DMS53 treated with DMSO at 0.1 percent for 48 hours (cell line): ENCODE results near the gene UBE2E3.
"Not testable (repeated sequence)": the region's sequence is repeated elsewhere in the genome, so short reads cannot be mapped to it uniquely, and the experiment has no call there.

Source experiments
- DNase-seq: peaks from one replicate; lab custom pipeline; 2025; ENCODE audit not compliant: unreplicated experiment; lab: John Stamatoyannopoulos, UW

Gene UBE2E3

DNA sequence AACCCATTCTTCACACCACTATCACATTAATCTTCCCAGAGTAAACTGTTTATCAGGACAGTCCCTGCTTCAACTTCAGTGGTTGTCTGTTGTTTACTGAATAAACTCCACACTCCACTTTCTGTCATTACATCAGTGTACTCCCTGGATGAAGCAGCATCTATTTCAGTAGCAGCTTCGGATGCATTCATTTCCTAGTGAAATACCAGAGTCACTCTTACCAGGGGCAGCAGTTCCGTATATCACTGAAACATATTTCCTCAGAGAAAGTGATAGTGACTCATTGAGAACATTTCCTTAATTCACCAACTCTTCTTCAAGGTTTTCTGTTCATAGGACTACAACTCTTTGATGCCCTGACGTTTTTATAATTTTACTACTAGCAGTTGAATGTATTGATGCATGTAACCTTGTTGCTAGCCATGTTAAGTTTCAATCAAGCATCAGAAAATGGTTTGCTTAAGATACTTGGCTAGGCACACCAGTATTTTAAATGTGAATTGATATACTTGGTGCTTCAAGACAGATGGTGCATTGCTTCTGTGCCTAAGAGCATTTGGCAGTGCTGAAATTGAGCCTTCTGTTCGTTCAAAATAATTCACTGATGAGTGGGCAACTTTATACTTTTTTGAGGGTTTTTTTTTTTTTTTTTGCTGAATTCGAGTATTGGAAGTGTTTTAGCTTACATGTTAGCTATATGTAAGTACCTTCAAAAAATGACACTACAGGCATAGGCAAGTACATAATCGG, 92.3 kb downstream of the UBE2E3 start:
- DNase-seq: no peak

DNA sequence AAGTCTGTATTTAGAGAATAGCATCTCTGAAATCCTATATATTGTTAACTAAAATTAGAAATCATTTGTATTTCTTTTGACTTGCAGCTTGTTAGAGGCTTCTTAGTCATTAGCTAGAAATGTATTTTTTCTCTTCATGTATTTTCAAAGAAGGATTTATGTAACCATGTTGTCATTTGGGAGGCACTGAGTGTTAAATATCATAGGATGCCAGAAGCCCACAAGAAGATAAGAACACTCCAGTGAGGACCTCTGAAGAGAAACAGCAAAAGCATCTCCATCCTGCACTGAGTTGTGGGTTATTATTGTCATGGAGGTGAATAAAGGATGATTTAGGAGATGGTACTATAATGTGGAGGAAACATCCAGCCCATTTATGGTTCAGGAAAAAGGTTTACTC, 93.5 kb downstream of the UBE2E3 start:
- DNase-seq: no peak

GRCh38 chr2:181074457-181074856, 94.1 kb downstream of the UBE2E3 start:
- DNase-seq: no peak

DNA sequence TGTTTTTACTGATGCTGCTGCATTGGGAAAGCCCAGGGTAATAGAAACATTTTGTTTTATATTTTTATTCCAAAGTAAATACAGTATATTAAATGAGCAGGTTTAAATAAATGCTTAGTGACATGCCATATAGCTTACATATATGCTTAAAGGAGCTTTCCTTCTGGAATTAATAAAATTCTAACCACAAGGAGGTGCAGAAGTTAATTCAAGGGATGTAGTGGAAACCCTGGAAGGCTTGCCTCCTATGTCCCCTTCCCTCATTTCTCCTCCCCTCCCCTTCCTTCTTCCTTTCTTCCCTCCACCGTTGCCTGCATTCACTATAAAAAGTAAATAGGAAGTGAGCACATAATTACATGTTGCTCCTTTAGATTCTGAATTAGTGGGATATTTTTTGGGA, 96.3 kb downstream of the UBE2E3 start:
- DNase-seq: no peak

- peak; percentile 62 for DNase-seq
These were observed 96.8 kb downstream of the UBE2E3 start for GRCh38 chr2:181077128-181077709.

- no peak for DNase-seq
These were observed 102.7 kb downstream of the UBE2E3 start for GRCh38 chr2:181083140-181083539.

- no peak for DNase-seq
These were observed 105.3 kb downstream of the UBE2E3 start for GRCh38 chr2:181085734-181086133.

GRCh38 chr2:181091920-181092319, 111.5 kb downstream of the UBE2E3 start:
- not testable (repeated sequence) for DNase-seq

GRCh38 chr2:181095486-181095885, 115.1 kb downstream of the UBE2E3 start:
- no peak for DNase-seq

- no peak for DNase-seq
These were observed 123.3 kb downstream of the UBE2E3 start for GRCh38 chr2:181103659-181104058.

DNA sequence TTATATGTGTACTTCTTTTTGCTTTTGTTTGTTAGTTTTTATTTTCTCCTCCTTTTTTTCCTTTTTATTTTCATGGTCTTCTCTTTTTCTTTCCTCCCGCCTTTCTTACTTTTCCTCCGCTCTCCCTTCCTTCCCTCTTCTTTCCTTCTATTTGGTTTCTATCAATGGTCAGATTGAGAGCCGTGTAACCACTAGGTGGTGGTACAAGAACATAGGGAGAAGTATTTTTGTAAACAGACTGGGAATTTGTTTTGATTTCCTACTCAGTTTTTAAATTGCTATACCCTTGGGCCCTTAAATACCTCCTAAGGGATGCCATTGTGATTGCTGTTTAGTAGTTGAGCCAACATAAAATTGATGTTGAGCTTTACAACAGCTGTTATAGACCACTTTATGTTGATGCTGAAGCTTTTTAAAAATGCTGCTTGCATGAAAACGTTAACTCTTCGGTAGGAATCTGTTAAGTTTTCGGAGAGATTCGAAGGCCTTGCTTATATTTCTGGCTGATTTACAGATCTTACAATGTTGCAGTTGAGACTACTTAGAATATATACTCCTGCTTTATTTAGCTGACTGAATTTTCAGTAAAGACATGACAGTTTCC, 124.2 kb downstream of the UBE2E3 start:
- DNase-seq: peak; percentile 76

DNA sequence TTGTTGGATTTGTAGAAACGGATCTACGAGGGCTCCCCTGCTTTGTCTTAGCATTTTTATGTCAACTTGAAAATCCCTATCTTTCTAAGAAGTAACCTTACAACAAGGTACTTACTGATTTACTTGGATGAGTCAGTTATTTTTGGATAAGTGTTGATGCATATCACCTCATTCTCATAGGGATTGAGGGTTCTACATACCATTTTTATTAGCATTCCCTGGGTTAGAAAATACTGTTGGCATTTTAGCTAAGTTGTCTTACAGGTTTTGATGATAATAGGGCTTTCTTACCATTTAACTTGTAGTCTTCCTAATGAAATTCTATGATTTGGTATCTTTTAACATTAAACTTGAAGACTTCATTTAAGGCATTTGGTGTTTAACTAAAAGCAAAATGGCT, 125.2 kb downstream of the UBE2E3 start:
- DNase-seq: no peak

DNA sequence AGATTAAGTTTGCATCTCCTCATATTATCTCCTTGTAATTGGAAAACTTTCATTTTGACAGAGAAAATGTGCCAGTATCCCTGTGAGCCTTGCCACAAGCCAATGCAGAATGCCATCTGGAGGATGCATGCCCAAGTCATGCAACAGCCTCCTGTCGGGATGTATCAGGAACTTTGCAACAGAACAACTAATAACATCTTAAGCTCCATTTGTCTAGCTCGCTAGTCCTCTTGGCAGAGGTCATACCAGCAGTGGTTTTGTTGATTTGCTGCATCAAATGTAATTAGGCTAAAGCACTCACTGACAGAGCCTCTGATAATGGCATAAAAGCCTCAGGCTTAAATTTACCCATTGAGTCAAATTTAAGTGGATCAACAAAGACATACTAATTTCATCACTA, 125.8 kb downstream of the UBE2E3 start:
- no peak for DNase-seq

DNA sequence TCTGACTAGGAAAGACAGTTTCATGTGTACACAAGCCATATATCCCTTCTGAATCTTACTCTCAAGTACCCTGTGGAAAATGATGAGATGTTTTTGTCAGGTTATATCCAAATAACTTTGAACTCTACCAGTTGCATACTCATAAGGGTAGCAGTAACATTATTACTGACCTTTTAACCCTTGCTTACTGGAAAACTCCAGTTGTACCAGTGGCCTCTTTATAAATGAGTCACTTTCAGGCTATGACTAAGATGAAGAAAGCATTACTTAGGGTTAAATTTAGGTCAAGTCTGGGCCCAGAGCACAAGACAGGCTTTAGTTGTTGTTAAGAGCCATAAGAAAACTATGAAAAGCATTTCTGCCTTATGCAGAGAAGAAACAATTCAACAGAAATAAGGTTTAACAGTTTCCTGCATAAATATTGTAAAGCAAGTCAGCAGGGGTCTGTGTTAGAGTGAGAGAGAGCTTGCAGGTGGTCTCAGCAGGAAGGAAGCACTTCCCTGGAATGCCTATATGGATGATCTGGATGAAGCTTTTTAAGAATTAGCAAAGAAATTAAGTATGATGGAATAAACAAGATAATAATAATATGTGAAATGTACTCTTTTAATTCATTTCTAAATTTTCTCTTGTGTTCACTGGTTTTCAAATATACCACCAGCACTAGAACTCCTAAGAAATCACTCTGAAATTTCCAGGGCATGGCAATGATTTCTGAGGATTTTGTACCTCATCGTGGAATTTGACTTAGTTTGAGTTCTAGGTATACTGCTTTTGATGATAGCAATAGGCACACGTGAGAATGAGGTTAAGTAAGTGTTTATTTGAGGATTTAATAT, 126.6 kb downstream of the UBE2E3 start:
- no peak for DNase-seq

GRCh38 chr2:181107628-181107945, 127.2 kb downstream of the UBE2E3 start:
- no peak for DNase-seq

- no peak for DNase-seq
These were observed 130.7 kb downstream of the UBE2E3 start for GRCh38 chr2:181111059-181111458.

GRCh38 chr2:181112916-181113315, 132.5 kb downstream of the UBE2E3 start:
- DNase-seq: no peak
